HepG2 (cell line): Measurements from ENCODE around the gene CD248. TPM values are rescaled to one million over a fixed set of nuclear protein-coding genes. Genes with fewer than 3 reads are reported as not detected.

Source experiments
- FIP1L1 ChIP-seq: fragments of 200-400 bp; formaldehyde crosslinking; IDR thresholded peaks from 2 replicates; pipeline ENCODE4 v1.6.1; 2018; ENCODE audit warnings: low read depth, mild to moderate bottlenecking, low read length, moderate library complexity, borderline replicate concordance; ENCODE audit not compliant: insufficient read depth
- HDAC1 ChIP-seq: sonication (generic); formaldehyde crosslinking; IDR thresholded peaks from 2 replicates; pipeline ENCODE4 v1.5.1; 2020; ENCODE audit warnings: mild to moderate bottlenecking, missing genetic modification reagents
- NR2F6 ChIP-seq, 2 experiments: IDR thresholded peaks; 2 replicates each; pipeline ENCODE4 v1.6.1; 2016; ENCODE audit warnings: antibody characterized with exemption in 1 of 2, mild to moderate bottlenecking in 1 of 2
- POLR2A ChIP-seq, 2 experiments: IDR thresholded peaks; 2 replicates each; pipeline ENCODE4 v1.6.1; 2011; ENCODE audit warnings: low read depth in 2 of 2, low read length in 2 of 2, mild to moderate bottlenecking in 1 of 2, moderate library complexity in 1 of 2; ENCODE audit not compliant: insufficient read depth in 1 of 2
- TARDBP ChIP-seq: sonication (generic); formaldehyde crosslinking; IDR thresholded peaks from 2 replicates; pipeline ENCODE4 v1.8.0; 2022; ENCODE audit warnings: mild to moderate bottlenecking, missing genetic modification reagents
- THYN1 ChIP-seq: sonication (generic); formaldehyde crosslinking; IDR thresholded peaks from 2 replicates; pipeline ENCODE4 v1.8.1; 2023; ENCODE audit warnings: low read depth, mild to moderate bottlenecking, moderate library complexity, missing genetic modification reagents, borderline replicate concordance
- ZFX ChIP-seq: sonication (generic); formaldehyde crosslinking; IDR thresholded peaks from 2 replicates; pipeline ENCODE4 v1.4.0; 2020; ENCODE audit warnings: mild to moderate bottlenecking, low read depth, missing genetic modification reagents, moderate library complexity
- ZFYVE20 ChIP-seq: sonication (generic); formaldehyde crosslinking; IDR thresholded peaks from 2 replicates; pipeline ENCODE4 v1.8.0; 2023; ENCODE audit warnings: low read depth, mild to moderate bottlenecking, moderate library complexity, missing genetic modification reagents, borderline replicate concordance
- ZNF251 ChIP-seq: sonication (generic); formaldehyde crosslinking; IDR thresholded peaks from 2 replicates; pipeline ENCODE4 v1.9.0; 2021; ENCODE audit warnings: mild to moderate bottlenecking, missing genetic modification reagents
- ZNF326 ChIP-seq: sonication (generic); formaldehyde crosslinking; IDR thresholded peaks from 2 replicates; pipeline ENCODE4 v1.4.0; 2020; ENCODE audit warnings: missing genetic modification reagents, borderline replicate concordance
- ZNF552 ChIP-seq: sonication (generic); formaldehyde crosslinking; IDR thresholded peaks from 2 replicates; pipeline ENCODE4 v1.9.0; 2022; ENCODE audit warnings: missing genetic modification reagents, mild to moderate bottlenecking, borderline replicate concordance
- polyA plus RNA-seq, 8 experiments: library from polyadenylated mRNA; depleted of rRNA in 3 of 8; stranded (reverse) in 7 of 8; unstranded in 1 of 8; fragments of >200 nt; fragmentation: Illumina TruSeq in 4 of 8; extraction: Trizol in 4 of 8; gene quantifications; 2 replicates each; pipeline versions ENCODE4 v1.2.1 to v1.2.3, GENCODE V29; 2011 to 2016; ENCODE audit warnings: low read depth in 4 of 8, missing spikeins in 1 of 8, mixed read lengths in 1 of 8; ENCODE audit not compliant: insufficient read depth in 1 of 8
- total RNA-seq, 5 experiments: library from RNA; depleted of rRNA; stranded (reverse); fragments of >200 nt; fragmentation: Illumina TruSeq; extraction: Trizol; gene quantifications; 2 replicates each; pipeline ENCODE4 v1.2.3, GENCODE V29; 2016; ENCODE audit warnings: low read depth in 1 of 5
- TF ChIP-seq, protein P1 (sequence below): sonication (generic); IDR thresholded peaks from 2 replicates; pipeline ENCODE4 v1.6.1; 2016; ENCODE audit warnings: low read depth, borderline replicate concordance
- TF ChIP-seq, protein P2 (sequence below): sonication (generic); formaldehyde crosslinking; IDR thresholded peaks from 2 replicates; pipeline ENCODE4 v1.4.0; 2020; ENCODE audit warnings: missing genetic modification reagents, borderline replicate concordance
- TF ChIP-seq, protein P3 (sequence below): sonication (generic); formaldehyde crosslinking; IDR thresholded peaks from 2 replicates; pipeline ENCODE4 v1.4.0; 2020; ENCODE audit warnings: missing genetic modification reagents
- TF ChIP-seq, protein P4 (sequence below): IDR thresholded peaks from 2 replicates; pipeline ENCODE4 v1.6.1; 2016; ENCODE audit warnings: mild to moderate bottlenecking
- TF ChIP-seq, protein P5 (sequence below): sonication (generic); formaldehyde crosslinking; IDR thresholded peaks from 2 replicates; pipeline ENCODE4 v1.4.0; 2020; ENCODE audit warnings: missing genetic modification reagents

Gene CD248
- total and polyA plus RNA-seq, 2 of the 13 experiments (the other 11 are each of a cell fraction or from before 2014, with no cell fraction given), result 0.25 to 0.35 TPM

DNA sequence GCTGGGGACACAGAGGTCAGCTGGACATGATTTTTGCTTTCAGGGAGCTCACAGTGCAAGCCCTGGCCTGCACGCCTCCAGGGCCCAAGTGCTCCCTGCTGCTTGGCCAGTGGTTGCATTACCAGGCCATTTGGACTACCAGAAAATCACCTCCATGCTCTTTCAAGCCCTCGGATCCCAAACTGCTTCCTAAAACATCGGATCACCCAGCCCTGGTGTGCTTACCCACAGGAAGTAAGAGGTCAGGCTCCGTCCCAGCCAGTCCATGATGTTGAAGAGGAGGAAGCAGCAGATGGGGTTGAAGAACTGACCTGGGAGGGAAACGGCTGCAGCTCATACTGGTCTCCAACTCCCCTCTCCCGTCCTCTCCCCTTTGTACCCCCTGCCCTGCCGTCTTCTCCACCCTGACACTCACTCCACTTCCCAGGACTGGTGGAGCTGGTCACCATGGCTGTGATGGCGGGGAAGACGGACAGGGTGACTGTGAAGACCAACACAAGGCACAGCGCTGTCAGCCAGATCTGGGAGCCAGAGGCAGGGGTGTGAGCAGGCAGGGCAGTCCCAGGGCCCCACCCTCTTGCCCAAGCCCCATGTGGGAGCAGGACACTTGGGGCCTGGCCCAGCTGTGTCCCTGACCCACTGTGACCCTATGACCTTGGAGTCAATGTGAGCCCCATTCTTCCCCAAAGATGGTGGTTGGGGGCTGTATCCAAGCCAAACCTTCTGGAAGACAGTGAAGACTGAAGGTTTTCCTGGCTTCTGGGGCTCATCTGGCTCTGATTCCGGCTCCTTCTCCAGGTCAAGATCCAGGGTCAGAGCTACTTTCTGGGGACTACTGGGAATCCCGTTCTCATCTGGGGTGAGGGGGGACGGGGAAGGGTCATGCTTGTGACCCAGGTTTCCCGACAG, 49.1 kb upstream of the CD248 start (continued):
- no peak for TF ChIP-seq THYN1 (CRISPR knock-in tag)
- 0 out of 2 replicates have a peak, but pooled peaks have one; percentile 19 for TF ChIP-seq ZFX (CRISPR knock-in tag)
- TF ChIP-seq, protein P1, sequence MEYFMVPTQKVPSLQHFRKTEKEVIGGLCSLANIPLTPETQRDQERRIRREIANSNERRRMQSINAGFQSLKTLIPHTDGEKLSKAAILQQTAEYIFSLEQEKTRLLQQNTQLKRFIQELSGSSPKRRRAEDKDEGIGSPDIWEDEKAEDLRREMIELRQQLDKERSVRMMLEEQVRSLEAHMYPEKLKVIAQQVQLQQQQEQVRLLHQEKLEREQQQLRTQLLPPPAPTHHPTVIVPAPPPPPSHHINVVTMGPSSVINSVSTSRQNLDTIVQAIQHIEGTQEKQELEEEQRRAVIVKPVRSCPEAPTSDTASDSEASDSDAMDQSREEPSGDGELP, result no peak
- TF ChIP-seq POLR2A (IDR thresholded peaks at IDR 0.05; ENCODE audit: insufficient read depth in 1 of 2, low read depth in 2 of 2, low read length in 2 of 2), result peak in 1 of 2 experiments; percentile 66; a peak in 2 of 4 replicates
- TF ChIP-seq, protein P2, sequence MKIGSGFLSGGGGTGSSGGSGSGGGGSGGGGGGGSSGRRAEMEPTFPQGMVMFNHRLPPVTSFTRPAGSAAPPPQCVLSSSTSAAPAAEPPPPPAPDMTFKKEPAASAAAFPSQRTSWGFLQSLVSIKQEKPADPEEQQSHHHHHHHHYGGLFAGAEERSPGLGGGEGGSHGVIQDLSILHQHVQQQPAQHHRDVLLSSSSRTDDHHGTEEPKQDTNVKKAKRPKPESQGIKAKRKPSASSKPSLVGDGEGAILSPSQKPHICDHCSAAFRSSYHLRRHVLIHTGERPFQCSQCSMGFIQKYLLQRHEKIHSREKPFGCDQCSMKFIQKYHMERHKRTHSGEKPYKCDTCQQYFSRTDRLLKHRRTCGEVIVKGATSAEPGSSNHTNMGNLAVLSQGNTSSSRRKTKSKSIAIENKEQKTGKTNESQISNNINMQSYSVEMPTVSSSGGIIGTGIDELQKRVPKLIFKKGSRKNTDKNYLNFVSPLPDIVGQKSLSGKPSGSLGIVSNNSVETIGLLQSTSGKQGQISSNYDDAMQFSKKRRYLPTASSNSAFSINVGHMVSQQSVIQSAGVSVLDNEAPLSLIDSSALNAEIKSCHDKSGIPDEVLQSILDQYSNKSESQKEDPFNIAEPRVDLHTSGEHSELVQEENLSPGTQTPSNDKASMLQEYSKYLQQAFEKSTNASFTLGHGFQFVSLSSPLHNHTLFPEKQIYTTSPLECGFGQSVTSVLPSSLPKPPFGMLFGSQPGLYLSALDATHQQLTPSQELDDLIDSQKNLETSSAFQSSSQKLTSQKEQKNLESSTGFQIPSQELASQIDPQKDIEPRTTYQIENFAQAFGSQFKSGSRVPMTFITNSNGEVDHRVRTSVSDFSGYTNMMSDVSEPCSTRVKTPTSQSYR (CRISPR knock-in tag), result no peak
- no peak for TF ChIP-seq TARDBP (CRISPR knock-in tag)
- no peak for TF ChIP-seq HDAC1 (CRISPR knock-in tag)
- TF ChIP-seq, protein P3, sequence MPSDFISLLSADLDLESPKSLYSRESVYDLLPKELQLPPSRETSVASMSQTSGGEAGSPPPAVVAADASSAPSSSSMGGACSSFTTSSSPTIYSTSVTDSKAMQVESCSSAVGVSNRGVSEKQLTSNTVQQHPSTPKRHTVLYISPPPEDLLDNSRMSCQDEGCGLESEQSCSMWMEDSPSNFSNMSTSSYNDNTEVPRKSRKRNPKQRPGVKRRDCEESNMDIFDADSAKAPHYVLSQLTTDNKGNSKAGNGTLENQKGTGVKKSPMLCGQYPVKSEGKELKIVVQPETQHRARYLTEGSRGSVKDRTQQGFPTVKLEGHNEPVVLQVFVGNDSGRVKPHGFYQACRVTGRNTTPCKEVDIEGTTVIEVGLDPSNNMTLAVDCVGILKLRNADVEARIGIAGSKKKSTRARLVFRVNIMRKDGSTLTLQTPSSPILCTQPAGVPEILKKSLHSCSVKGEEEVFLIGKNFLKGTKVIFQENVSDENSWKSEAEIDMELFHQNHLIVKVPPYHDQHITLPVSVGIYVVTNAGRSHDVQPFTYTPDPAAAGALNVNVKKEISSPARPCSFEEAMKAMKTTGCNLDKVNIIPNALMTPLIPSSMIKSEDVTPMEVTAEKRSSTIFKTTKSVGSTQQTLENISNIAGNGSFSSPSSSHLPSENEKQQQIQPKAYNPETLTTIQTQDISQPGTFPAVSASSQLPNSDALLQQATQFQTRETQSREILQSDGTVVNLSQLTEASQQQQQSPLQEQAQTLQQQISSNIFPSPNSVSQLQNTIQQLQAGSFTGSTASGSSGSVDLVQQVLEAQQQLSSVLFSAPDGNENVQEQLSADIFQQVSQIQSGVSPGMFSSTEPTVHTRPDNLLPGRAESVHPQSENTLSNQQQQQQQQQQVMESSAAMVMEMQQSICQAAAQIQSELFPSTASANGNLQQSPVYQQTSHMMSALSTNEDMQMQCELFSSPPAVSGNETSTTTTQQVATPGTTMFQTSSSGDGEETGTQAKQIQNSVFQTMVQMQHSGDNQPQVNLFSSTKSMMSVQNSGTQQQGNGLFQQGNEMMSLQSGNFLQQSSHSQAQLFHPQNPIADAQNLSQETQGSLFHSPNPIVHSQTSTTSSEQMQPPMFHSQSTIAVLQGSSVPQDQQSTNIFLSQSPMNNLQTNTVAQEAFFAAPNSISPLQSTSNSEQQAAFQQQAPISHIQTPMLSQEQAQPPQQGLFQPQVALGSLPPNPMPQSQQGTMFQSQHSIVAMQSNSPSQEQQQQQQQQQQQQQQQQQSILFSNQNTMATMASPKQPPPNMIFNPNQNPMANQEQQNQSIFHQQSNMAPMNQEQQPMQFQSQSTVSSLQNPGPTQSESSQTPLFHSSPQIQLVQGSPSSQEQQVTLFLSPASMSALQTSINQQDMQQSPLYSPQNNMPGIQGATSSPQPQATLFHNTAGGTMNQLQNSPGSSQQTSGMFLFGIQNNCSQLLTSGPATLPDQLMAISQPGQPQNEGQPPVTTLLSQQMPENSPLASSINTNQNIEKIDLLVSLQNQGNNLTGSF, result no peak
- no peak for TF ChIP-seq ZFYVE20
- no peak for TF ChIP-seq FIP1L1
- TF ChIP-seq, protein P4, sequence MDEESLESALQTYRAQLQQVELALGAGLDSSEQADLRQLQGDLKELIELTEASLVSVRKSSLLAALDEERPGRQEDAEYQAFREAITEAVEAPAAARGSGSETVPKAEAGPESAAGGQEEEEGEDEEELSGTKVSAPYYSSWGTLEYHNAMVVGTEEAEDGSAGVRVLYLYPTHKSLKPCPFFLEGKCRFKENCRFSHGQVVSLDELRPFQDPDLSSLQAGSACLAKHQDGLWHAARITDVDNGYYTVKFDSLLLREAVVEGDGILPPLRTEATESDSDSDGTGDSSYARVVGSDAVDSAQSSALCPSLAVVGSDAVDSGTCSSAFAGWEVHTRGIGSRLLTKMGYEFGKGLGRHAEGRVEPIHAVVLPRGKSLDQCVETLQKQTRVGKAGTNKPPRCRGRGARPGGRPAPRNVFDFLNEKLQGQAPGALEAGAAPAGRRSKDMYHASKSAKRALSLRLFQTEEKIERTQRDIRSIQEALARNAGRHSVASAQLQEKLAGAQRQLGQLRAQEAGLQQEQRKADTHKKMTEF (CRISPR knock-in tag), result no peak
- TF ChIP-seq ZNF326 (CRISPR knock-in tag), result peak; percentile 63; the same call in 1 of the 2 replicates
- TF ChIP-seq ZNF251 (CRISPR knock-in tag), result no peak
- no peak for TF ChIP-seq ZNF552 (CRISPR knock-in tag)
- TF ChIP-seq, protein P5, sequence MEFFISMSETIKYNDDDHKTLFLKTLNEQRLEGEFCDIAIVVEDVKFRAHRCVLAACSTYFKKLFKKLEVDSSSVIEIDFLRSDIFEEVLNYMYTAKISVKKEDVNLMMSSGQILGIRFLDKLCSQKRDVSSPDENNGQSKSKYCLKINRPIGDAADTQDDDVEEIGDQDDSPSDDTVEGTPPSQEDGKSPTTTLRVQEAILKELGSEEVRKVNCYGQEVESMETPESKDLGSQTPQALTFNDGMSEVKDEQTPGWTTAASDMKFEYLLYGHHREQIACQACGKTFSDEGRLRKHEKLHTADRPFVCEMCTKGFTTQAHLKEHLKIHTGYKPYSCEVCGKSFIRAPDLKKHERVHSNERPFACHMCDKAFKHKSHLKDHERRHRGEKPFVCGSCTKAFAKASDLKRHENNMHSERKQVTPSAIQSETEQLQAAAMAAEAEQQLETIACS (CRISPR knock-in tag), result no peak
- peak; percentile 60 for TF ChIP-seq NR2F6 (IDR thresholded peaks at IDR 0.05)
- TF ChIP-seq NR2F6 (CRISPR knock-in tag; IDR thresholded peaks at IDR 0.05), result 0 out of 2 replicates have a peak, but pooled peaks have one; percentile 18
